Motor neuron (in vitro differentiated cells): Measurements from ENCODE around the gene PEDS1. TPM values are rescaled to one million over a fixed set of nuclear protein-coding genes. Genes with fewer than 3 reads are reported as not detected.
"Not testable (repeated sequence)": the region's sequence is repeated elsewhere in the genome, so short reads cannot be mapped to it uniquely, and the experiment has no call there.

Source experiments
- ATAC-seq, 8 experiments: fragments of 200-7000 bp; cut with Tn5 transposase; replicated peaks in 6 of 8; 2 replicates each; pipeline ENCODE4 v1.8.0; 2021; ENCODE audit warnings: mild to moderate bottlenecking in 8 of 8, moderate library complexity in 8 of 8
- H3K27ac ChIP-seq, 2 donors: fragments of 250-450 bp; sonication (Bioruptor Pico); 2 replicates each; pipeline ENCODE4 v1.9.0; 2021; ENCODE audit warnings: antibody characterized with exemption in 2 of 2, mild to moderate bottlenecking in 2 of 2, moderate library complexity in 1 of 2
- H3K4me1 ChIP-seq, 2 donors: fragments of 250-450 bp; sonication (Bioruptor Pico); replicated peaks in 1 of 2; 2 replicates each; pipeline ENCODE4 v1.6.1; 2021; ENCODE audit warnings: antibody characterized with exemption in 2 of 2, mild to moderate bottlenecking in 2 of 2, moderate library complexity in 1 of 2
- H3K4me3 ChIP-seq, 5 donors: fragments of 250-450 bp; sonication (Bioruptor Pico); 2 replicates each; pipeline ENCODE4 v1.9.0; 2021; ENCODE audit warnings: antibody characterized with exemption in 5 of 5, mild to moderate bottlenecking in 5 of 5, moderate library complexity in 4 of 5
- WGBS, 10 experiments: fragments of 450-650 bp; shearing (Covaris generic); methylation state at CpG; one replicate each; pipeline ENCODE4 v1.0.0; 2022; 5-methylcytosine and 5-hydroxymethylcytosine counted together
- in situ Hi-C, 9 experiments: fragments of 400-800 bp; cut with MboI; loops; one replicate each; pipeline ENCODE4 v1.15.0; 2021; ENCODE audit warnings: low sequenced_read_pairs in 9 of 9, low pct_unique_long_range_greater_than_20kb in 2 of 9; ENCODE audit not compliant: unreplicated experiment in 9 of 9
- total RNA-seq, 8 experiments: library from RNA; unstranded; fragments of 300-600 nt; gene quantifications; 2 replicates each; pipeline versions ENCODE4 v1.2.3 to v1.2.4, GENCODE V29; 2022

PEDS1 gene
- total RNA-seq, 8 experiments from 2014 or later, result 6.9 to 43.7 (median 19.8) TPM

- 81 to 100% (median 94%) methylated on average over 3 to 9 of the region's 15 CpGs for WGBS, 10 experiments
These were observed 16.5 kb downstream of the PEDS1 start for GRCh38 chr20:50136822-50137599.

DNA sequence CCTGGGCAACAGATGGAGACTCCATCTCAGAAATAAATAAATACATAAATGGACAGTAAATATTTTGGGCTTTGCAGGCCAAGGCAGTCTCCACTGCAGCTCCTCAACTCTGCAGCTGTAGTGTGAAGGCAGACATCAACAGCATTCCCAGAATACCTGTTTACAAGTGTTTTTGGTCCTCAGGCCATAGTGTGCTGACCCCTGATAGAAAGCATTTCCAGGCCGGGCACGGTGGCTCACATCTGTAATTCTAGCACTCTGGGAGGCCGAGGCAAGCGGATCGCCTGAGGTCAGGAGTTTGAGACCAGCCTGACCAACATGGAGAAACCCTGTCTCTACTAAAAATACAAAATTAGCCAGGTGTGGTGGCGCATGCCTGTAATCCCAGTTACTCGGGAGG is 18.4 kb downstream of the PEDS1 start:
- H3K4me3 ChIP-seq, ATAC-seq, H3K27ac ChIP-seq, in situ Hi-C loops: not testable (repeated sequence)
- WGBS, 10 experiments, result 100% methylated on average over 1 of the region's 7 CpGs; no CpG with 5 or more reads in 9 of the 10 experiments
- peaks cover 0 to 11% of the 10 kb centered on the region in 2 donors for H3K4me1 ChIP-seq

More at GRCh38 chr20:50136822-50137599, 16.5 kb downstream of the PEDS1 start:
- Histone ChIP-seq H3K27ac (no peak overlapping the region), H3K4me3 (no peak overlapping the region), H3K4me1 (peaks cover 0 to 11% of the 10 kb centered on the region in 2 donors)
- in situ Hi-C loops, result no loop called here
- ATAC-seq, result peak in 1 of 8 experiments; percentile 9

DNA sequence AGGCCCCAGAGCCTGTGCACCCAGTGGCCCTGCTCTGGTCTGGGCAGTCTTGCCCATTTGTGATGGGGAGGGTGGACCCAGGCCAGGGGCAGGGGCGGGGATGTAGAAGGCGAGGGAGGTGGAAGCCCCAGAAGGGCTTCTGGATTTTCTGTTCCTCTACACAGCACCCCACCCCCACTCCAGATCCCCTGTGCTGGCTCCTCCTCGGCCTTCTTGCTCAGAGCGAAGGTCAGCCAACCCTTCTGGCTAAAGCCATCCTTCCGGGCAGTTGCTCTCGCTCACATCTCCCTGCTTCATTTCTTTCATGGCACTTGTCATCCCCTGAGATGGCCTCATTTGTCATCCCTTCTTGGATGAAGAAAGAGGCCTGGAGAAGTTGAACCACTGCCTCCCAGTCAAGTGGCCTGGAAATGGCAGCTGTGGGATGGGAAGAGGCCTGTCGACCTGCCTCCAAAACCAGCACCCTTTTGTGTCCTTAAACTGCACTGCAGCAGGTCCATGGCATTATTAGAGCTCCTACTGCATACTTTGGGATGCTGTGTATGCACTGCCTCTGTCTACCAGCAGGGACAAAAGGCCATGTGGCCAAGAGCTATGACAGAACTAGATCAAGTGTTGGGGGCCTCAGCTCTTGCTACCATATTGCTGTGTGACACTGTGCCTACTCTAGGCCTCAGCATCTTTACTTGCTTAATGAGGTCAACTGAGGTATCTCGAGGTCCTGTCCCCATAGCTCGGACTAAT is 19.9 kb downstream of the PEDS1 start:
- Histone ChIP-seq H3K27ac (peak overlapping the region in 1 of 2 donors; percentile 36), H3K4me1 (peaks cover 0 to 11% of the 10 kb centered on the region in 2 donors), H3K4me3 (no peak overlapping the region)
- in situ Hi-C loops, result no loop called here
- ATAC-seq, result peak in 1 of 8 experiments; percentile 11
- 77 to 100% (median 83%) methylated on average over 1 to 7 of the region's 9 CpGs; no CpG with 5 or more reads in 5 of the 10 experiments for WGBS, 10 experiments

- in situ Hi-C loops, result no loop called here
- peak overlapping the region in 1 of 2 donors; percentile 36 for H3K27ac ChIP-seq
- 67 to 80% methylated on average over 1 to 2 of the region's 6 CpGs; no CpG with 5 or more reads in 8 of the 10 experiments for WGBS, 10 experiments
- H3K4me1 ChIP-seq, result peaks cover 0 to 11% of the 10 kb centered on the region in 2 donors
- ATAC-seq, result no peak
- H3K4me3 ChIP-seq, result no peak overlapping the region
These were observed 20.5 kb downstream of the PEDS1 start for GRCh38 chr20:50133041-50133440.

DNA sequence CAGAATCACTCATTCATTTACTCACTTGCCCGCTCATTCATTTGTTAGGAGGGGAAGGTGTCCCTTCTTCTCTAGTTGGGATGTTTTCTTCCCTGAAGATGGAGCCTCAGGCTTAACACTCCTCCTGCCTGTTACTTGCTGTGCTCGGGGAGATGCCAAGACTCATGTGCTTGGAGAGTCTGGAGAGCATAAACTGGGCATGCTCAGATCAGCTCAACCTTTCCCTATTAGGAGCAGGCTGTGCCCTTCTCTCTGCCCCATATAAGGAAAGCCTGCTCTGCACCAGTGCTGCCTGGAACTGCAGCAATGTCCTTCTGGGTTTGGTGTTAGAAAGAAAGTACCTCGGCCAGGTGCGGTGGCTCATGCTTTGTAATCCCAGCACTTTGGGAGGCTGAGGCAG is 22.5 kb downstream of the PEDS1 start:
- Histone ChIP-seq H3K4me3 (no peak overlapping the region), H3K27ac (no peak overlapping the region), H3K4me1 (peaks cover 0 to 11% of the 10 kb centered on the region in 2 donors)
- WGBS, 10 experiments, result 70 to 100% (median 93%) methylated on average over 2 to 3 of the region's 4 CpGs; no CpG with 5 or more reads in 4 of the 10 experiments
- no peak for ATAC-seq
- in situ Hi-C loops, result no loop called here

- H3K4me1 ChIP-seq, result peaks cover 0 to 11% of the 10 kb centered on the region in 2 donors
- in situ Hi-C loops, result no loop called here
- no peak for ATAC-seq
- no peak overlapping the region for H3K4me3 ChIP-seq
- no peak overlapping the region for H3K27ac ChIP-seq
- 29 to 100% (median 100%) methylated on average over 1 of the region's 1 CpG; no CpG with 5 or more reads in 5 of the 10 experiments for WGBS, 10 experiments
These were observed 23.2 kb downstream of the PEDS1 start for GRCh38 chr20:50130356-50130723.

- H3K4me3 ChIP-seq, result no peak overlapping the region
- ATAC-seq, result peak; percentile 27 to 82 (median 51)
- in situ Hi-C loops, result no loop called here
- H3K27ac ChIP-seq, result no peak overlapping the region
- peaks cover 0 to 11% of the 10 kb centered on the region in 2 donors for H3K4me1 ChIP-seq
- WGBS, 10 experiments, result 85 to 100% (median 93%) methylated on average over 1 to 5 of the region's 13 CpGs; no CpG with 5 or more reads in 5 of the 10 experiments
These were observed 23.7 kb downstream of the PEDS1 start for GRCh38 chr20:50129662-50130355.

GRCh38 chr20:50128520-50128905 is 25.0 kb downstream of the PEDS1 start:
- Histone ChIP-seq H3K4me1 (peaks cover 0 to 5% of the 10 kb centered on the region in 2 donors), H3K27ac (no peak overlapping the region), H3K4me3 (no peak overlapping the region)
- 55 to 100% (median 90%) methylated on average over 1 to 3 of the region's 8 CpGs; no CpG with 5 or more reads in 6 of the 10 experiments for WGBS, 10 experiments
- in situ Hi-C loops, result no loop called here
- no peak for ATAC-seq

GRCh38 chr20:50127587-50128519 is 25.7 kb downstream of the PEDS1 start:
- 80 to 100% (median 93%) methylated on average over 3 to 6 of the region's 28 CpGs; no CpG with 5 or more reads in 3 of the 10 experiments for WGBS, 10 experiments
- Histone ChIP-seq H3K4me3 (no peak overlapping the region), H3K4me1 (no peaks in the 10 kb centered on the region), H3K27ac (no peak overlapping the region)
- ATAC-seq, result no peak
- in situ Hi-C loops, result no loop called here

DNA sequence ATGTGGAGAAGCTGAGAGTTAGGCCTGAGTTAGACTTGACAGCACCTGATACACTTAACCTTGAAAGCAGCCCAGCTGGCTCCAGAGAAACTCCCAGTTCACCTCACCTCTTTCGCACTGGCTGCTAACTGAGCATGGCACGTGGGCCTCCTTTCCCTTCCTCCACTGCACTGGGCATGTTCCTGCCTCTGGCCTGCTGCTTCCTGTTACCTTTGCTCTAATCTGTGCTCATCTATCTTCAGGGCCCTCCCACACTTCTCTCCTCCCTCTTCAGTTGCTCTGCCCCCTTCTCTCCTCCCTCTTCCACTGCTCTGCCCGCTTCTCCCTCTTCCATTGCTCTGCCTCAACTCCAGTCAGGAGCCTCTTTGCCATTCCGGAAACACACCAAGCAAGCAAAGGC is 26.9 kb downstream of the PEDS1 start:
- WGBS, 10 experiments, result 68 to 100% (median 80%) methylated on average over 1 to 3 of the region's 4 CpGs; no CpG with 5 or more reads in 3 of the 10 experiments
- Histone ChIP-seq H3K27ac (no peak overlapping the region), H3K4me3 (no peak overlapping the region), H3K4me1 (no peaks in the 10 kb centered on the region)
- in situ Hi-C loops, result no loop called here
- no peak for ATAC-seq

DNA sequence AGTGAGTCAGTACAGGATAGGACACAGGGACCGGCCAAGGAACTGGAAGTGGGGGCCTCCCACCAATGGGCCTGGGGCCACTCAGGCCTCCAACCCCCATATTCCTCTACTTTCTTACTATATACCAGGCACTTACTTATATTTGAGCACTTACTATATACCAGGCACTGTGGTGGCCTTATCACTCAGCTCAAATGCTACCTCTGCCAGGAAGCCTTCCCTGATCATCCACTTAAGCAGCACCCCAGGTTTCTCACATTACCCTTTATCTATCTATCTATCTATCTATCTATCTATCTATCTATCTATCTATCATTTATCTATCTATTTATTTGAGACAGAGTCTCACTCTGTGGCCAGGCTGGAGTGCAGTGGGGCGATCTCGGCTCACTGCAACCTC is 28.2 kb downstream of the PEDS1 start:
- H3K4me3 ChIP-seq, result no peak overlapping the region
- in situ Hi-C loops, result no loop called here
- WGBS, 10 experiments, result 100% methylated on average over 2 of the region's 3 CpGs; no CpG with 5 or more reads in 7 of the 10 experiments
- H3K27ac ChIP-seq, result no peak overlapping the region
- no peak for ATAC-seq
- no peaks in the 10 kb centered on the region for H3K4me1 ChIP-seq

- H3K4me3 ChIP-seq, result no peak overlapping the region
- H3K4me1 ChIP-seq, result no peaks in the 10 kb centered on the region
- no peak overlapping the region for H3K27ac ChIP-seq
- in situ Hi-C loops, result no loop called here
- ATAC-seq, result no peak
- WGBS, 10 experiments, result 60 to 100% (median 92%) methylated on average over 1 to 8 of the region's 9 CpGs; no CpG with 5 or more reads in 4 of the 10 experiments
These were observed 29.0 kb downstream of the PEDS1 start for GRCh38 chr20:50124496-50124895.
